ENCODE measurements around the gene ACKR3. TPM values are rescaled to one million over a fixed set of nuclear protein-coding genes. Genes with fewer than 3 reads are reported as not detected.

The ACKR3 gene
- total RNA-seq, 2 experiments from 2014 or later: 0.46 to 2.1 TPM

DNA sequence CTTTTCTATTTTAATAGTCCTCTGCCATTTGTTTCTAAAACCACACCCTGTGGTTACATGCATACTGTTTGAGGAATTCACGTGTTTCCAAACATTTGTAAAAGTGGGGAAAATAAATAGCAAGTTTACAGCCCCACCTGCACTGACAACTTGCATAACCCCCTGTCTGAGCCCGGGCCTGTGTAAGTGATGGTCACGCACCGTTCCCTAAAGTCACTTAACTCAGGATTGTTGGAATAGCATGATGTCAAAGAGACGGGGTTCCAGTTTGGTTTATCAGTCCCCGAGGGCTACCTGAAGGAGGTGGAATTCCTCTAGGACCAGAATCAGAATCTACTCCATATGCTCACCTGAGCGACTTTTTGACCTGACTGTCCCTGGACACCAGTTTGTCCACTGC, 30.5 kb downstream of the ACKR3 start:
- Histone ChIP-seq H2AFZ (ENCODE audit: low read length) (no peak overlapping the region), H4K20me1 (ENCODE audit: insufficient read depth, low read length) (no peaks in the 10 kb centered on the region), H3K36me3 (ENCODE audit: insufficient read depth, low read length) (no peaks in the 10 kb centered on the region), H3K4me1 (ENCODE audit: insufficient read depth, low read length, poor library complexity, severe bottlenecking) (no peaks in the 10 kb centered on the region), H3K9me3 (ENCODE audit: low read length) (no peaks in the 10 kb centered on the region), H3K9me2 (ENCODE audit: insufficient read depth, low read length) (no peaks in the 10 kb centered on the region), H3K27ac (ENCODE audit: low read depth, low read length, poor library complexity, severe bottlenecking) (no peak overlapping the region), H3K4me3 (ENCODE audit: low read depth, low read length, poor library complexity, severe bottlenecking) (no peak overlapping the region), H3K79me2 (ENCODE audit: insufficient read depth, low read depth, low read length) (no peaks in the 10 kb centered on the region), H3K4me2 (ENCODE audit: low read length) (no peak overlapping the region)
- TF ChIP-seq, protein P1, sequence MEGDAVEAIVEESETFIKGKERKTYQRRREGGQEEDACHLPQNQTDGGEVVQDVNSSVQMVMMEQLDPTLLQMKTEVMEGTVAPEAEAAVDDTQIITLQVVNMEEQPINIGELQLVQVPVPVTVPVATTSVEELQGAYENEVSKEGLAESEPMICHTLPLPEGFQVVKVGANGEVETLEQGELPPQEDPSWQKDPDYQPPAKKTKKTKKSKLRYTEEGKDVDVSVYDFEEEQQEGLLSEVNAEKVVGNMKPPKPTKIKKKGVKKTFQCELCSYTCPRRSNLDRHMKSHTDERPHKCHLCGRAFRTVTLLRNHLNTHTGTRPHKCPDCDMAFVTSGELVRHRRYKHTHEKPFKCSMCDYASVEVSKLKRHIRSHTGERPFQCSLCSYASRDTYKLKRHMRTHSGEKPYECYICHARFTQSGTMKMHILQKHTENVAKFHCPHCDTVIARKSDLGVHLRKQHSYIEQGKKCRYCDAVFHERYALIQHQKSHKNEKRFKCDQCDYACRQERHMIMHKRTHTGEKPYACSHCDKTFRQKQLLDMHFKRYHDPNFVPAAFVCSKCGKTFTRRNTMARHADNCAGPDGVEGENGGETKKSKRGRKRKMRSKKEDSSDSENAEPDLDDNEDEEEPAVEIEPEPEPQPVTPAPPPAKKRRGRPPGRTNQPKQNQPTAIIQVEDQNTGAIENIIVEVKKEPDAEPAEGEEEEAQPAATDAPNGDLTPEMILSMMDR (conservative IDR thresholded peaks at IDR 0.05; ENCODE audit: low read length): no peak
- no peak for DNase-seq (ENCODE audit: low spot score)
- intact Hi-C loops (cut with micrococcal nuclease; ENCODE audit: unreplicated experiment): no loop called here
- no TSS peak for BruUV-seq (replicated peaks)
- POLR2A ChIA-PET: no interaction called here
- CTCF ChIA-PET (ENCODE audit: unreplicated experiment): no interaction called here

DNA sequence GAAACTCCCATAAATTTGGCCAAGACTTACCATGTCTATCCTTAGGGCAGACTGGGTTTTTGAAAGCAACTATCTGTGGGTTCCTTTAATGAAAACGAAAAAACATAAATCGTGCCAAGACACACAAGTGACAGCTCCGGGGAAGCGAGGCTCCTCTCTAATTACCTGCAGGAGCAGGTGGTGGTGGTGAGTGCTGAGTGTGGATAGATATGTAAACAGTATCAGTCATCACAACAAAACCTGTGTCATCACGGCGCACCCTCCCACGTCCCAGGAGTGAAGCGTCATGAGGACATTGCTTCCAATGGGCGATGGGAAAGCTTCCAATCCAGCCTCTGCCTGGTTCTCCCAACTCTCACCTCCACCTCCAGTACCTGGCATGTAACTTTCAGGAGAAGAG, 31.3 kb downstream of the ACKR3 start:
- DNase-seq (ENCODE audit: low spot score): no peak
- Histone ChIP-seq H3K4me3 (ENCODE audit: low read depth, low read length, poor library complexity, severe bottlenecking) (no peak overlapping the region), H3K36me3 (ENCODE audit: insufficient read depth, low read length) (no peaks in the 10 kb centered on the region), H3K79me2 (ENCODE audit: insufficient read depth, low read depth, low read length) (no peaks in the 10 kb centered on the region), H3K27ac (ENCODE audit: low read depth, low read length, poor library complexity, severe bottlenecking) (no peak overlapping the region), H3K4me2 (ENCODE audit: low read length) (no peak overlapping the region), H4K20me1 (ENCODE audit: insufficient read depth, low read length) (no peaks in the 10 kb centered on the region), H3K9me2 (ENCODE audit: insufficient read depth, low read length) (no peaks in the 10 kb centered on the region), H3K9me3 (ENCODE audit: low read length) (no peaks in the 10 kb centered on the region), H2AFZ (ENCODE audit: low read length) (no peak overlapping the region), H3K4me1 (ENCODE audit: insufficient read depth, low read length, poor library complexity, severe bottlenecking) (no peaks in the 10 kb centered on the region)
- intact Hi-C loops (cut with micrococcal nuclease; ENCODE audit: unreplicated experiment): no loop called here
- no TSS peak for BruUV-seq (replicated peaks)
- POLR2A ChIA-PET: no interaction called here
- CTCF ChIA-PET (ENCODE audit: unreplicated experiment): no interaction called here
- TF ChIP-seq, protein P1 (conservative IDR thresholded peaks at IDR 0.05; ENCODE audit: low read length): no peak
- TF ChIP-seq EZH2phosphoT487 (IDR thresholded peaks at IDR 0.05; ENCODE audit: borderline replicate concordance, low read depth, low read length): no peak

DNA sequence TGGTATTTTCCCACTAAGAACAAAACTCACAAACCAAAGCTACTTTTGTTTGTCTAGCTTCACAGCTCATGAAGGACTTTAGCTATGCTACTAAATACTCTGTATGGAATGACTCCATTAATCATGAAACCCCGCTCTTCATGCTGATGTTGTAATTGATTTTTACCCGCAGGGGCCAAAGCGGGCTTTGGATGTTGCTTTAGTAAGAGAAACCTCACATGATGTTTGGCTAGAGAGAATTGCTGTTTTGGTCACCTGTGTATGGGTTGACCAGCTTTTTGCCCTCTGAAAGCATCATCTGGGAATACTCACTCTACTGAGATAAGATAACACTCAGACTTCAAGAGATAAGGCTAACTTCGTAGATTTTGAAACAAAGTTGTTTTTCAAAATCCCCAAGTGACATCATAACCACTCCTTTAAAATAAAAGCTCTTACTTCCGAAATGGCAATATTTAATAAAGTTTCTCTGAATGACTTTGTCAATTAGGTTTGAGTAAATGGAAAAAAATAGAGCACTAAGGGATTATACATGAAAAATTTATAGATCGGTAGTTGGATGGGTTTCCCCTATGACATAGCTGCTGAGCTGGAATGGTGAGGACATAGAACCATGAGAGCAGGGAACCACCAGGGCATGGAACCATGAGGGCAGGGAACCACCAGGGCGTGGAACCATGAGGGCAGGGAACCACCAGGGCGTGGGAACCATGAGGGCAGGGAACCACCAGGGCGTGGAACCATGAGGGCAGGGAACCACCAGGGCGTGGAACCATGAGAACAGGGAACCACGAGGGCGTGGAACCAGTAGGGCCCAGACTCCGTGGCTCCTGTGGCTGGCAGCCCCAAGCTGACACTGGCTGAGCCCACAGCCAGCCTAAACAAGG, 31.9 kb downstream of the ACKR3 start:
- TF ChIP-seq, protein P1 (conservative IDR thresholded peaks at IDR 0.05; ENCODE audit: low read length): no peak
- TF ChIP-seq EZH2phosphoT487 (IDR thresholded peaks at IDR 0.05; ENCODE audit: borderline replicate concordance, low read depth, low read length): no peak
- Histone ChIP-seq H3K9me3 (ENCODE audit: low read length) (no peaks in the 10 kb centered on the region), H2AFZ (ENCODE audit: low read length) (no peak overlapping the region), H3K4me1 (ENCODE audit: insufficient read depth, low read length, poor library complexity, severe bottlenecking) (no peaks in the 10 kb centered on the region), H3K4me2 (ENCODE audit: low read length) (no peak overlapping the region), H3K27ac (ENCODE audit: low read depth, low read length, poor library complexity, severe bottlenecking) (no peak overlapping the region), H3K4me3 (ENCODE audit: low read depth, low read length, poor library complexity, severe bottlenecking) (no peak overlapping the region), H4K20me1 (ENCODE audit: insufficient read depth, low read length) (no peaks in the 10 kb centered on the region), H3K36me3 (ENCODE audit: insufficient read depth, low read length) (no peaks in the 10 kb centered on the region), H3K9me2 (ENCODE audit: insufficient read depth, low read length) (no peaks in the 10 kb centered on the region), H3K79me2 (ENCODE audit: insufficient read depth, low read depth, low read length) (no peaks in the 10 kb centered on the region)
- no peak for DNase-seq (ENCODE audit: low spot score)
- POLR2A ChIA-PET: interaction anchor here (0.7 to 1.0 kb wide), 2 partner anchors 11 to 981 kb away, joined by 3 to 4 read pairs; no protein-coding TSS in a partner anchor
- intact Hi-C loops (cut with micrococcal nuclease; ENCODE audit: unreplicated experiment): no loop called here
- BruUV-seq (replicated peaks): no TSS peak
- CTCF ChIA-PET (ENCODE audit: unreplicated experiment): no interaction called here
